ENCODE data around the gene UROC1.
"Not testable (repeated sequence)": the region's sequence is repeated elsewhere in the genome, so short reads cannot be mapped to it uniquely, and the experiment has no call there.

Gene UROC1

DNA sequence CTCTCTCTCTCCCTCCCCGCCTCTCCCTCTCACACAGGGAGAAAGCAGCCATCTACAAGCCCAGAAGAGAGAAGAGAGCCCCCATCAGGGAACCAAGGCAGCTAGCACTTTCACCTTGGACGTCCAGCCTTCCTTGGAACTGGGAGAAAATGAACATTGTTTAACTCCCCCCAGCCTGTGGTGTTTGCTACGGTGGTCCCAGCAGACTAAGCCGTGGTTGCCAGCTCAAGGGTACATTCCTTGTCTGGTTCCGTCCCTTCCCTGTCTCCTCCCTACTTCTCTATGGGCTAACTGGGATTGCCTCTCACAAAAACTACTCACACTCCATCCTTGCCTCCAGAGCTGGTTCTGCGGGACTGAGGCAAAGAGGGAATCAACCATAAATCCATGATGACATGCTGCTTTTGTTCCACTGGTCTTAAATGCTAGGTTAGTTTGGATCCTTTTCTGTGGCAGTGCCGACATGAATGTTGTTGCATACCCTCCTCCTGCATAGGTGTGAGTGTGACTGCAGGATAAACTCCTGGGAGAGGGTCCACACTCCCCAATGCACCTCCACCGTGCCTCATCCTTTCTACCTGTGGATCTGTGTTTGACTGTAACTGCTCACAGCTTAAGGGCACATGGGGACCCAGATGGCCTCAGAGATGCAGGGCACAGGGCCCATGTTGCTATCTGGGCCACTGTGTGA lies 29.1 kb upstream of the UROC1 start:
- DNase-seq: no peak

DNA sequence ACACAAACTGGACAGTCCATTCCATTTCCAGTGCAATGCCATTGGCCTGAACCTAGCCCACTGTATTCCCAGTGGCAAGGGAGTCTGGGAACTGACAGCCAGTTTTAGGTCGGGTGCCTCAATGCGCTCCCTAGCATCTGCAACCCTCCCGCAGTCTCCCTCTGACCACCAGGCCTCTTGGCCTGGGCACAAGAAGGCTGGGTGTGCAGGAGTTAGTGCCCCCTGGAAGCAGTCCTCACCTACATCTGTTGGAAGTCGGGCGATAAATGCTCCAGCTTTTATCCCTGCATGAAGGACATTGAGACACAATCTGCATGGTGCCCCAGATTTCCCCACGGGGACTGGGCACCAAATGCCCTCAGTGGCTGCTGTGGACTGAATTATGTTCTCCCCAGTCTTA lies 28.4 kb upstream of the UROC1 start:
- no peak for DNase-seq

DNA sequence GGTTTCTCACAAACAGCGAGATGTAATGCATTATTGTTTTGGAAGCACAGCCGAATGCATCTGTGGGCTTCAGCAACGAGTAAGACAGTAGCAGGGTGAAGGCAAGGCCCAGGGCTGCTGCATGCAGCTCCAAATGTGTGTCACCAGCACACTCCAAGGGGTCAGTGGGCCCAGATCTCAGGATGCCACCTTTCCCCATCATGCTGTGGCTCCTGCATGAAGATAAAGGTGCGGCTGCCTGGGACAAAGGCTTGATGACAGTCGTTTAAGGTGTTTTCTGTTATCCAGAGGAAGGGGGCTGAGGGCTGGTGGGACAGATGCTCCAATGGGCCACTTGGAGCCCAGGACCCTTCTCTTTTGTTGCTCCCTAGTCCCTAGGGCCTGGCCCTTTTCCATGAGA lies 28.0 kb upstream of the UROC1 start:
- no peak for DNase-seq

DNA sequence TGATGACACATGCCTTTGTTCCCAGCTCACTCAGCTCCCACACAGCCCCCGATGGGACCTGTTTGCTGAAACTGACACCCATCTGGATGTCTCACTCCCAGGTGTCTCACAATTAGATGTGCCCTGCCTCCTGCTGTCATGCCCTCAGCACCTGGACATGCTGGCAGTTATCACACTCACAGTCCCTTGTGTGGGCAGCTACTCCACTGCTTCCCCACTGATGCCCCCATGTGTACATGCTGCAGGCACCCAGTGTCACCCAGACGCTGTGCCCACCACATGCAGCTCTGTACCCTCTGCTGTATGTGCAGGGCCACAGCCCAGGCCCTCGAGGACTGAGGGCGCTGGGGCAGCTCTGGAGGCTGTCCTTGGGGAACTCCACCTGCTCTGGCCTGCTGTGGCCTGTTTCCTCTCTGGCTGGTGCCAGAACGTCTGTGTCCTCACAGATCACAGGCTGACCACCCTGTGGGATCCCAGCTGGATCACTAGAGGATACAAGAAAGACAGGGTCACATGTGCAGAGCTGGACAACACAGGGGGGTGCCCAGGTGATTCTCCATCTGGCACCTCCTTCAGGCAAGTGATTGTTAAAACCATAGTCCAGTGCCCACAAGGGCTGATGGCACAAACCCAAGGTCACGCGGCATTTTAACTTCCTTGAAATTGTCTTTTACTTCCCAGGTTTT lies 27.2 kb upstream of the UROC1 start:
- no peak for DNase-seq

DNA sequence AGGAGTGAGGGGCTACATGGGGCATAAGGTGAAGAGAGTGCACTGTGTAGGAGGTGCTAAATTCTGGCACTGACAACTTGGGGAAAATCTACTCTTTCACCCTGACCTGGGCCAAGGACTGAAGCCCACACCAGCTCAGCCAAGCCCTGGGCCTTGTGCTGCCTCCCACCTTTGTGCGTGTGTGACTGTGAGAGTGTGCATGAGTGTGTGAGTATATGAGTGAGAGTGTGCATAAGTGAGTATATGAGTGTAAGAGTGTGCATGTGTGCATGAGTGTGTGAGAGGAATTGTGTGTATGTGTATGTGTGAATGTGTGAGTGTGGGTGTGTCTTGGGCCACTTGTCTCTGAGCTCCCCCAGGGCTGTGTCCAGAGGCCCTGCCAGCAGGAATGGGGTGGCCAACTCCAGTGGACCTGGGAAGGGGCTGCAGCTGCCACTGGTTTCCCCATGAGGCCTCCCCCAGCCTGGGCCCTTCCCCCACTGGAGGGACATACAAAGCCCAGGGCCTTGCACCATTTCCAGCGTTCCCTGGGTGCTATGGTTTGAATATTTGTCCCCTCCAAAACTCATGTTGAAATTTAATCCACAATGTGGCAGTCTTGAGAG lies 26.0 kb upstream of the UROC1 start:
- no peak for DNase-seq

DNA sequence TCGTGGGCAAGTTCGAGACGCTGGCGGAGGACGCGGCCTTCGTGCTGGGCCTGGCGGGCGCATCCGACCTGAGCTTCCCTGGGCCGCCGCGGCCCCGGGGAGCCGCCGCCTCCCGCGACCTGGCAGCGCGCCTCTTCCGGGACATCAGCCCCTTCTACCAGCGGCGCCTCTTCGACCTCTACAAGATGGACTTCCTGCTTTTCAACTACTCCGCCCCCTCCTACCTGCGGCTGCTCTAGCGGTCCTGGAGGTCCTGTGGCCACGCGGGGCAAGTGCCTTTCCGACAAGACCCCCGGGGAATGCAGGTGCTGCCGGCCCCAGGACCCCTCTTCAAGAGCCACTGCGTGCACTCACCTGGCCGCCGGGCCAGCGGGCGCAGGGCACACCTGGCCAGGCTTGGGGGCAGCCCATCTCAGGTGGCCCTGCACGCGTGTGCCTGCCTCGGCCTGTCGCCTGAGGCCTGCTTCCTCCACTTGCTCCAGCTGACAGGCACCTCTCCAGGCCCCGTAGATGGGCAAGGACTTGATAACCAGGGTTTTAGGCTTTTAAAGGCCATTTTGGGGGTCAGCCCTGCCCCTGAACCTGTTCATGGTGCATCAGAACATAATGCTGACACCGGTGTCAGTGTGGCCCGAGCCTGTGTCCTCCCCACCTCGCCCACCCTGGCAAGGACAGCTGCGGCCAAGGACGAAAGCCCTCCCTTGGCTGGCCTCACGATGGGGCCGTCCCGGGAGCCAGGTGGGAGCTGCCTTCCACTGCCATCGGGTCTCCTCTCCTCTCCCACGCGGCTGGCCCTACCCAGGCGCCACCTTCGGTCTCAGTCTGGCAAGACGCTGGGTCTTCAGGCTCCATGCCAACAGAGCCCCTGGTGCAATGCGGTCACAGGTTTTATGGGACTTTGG lies 25.0 kb upstream of the UROC1 start:
- no peak for DNase-seq

DNA sequence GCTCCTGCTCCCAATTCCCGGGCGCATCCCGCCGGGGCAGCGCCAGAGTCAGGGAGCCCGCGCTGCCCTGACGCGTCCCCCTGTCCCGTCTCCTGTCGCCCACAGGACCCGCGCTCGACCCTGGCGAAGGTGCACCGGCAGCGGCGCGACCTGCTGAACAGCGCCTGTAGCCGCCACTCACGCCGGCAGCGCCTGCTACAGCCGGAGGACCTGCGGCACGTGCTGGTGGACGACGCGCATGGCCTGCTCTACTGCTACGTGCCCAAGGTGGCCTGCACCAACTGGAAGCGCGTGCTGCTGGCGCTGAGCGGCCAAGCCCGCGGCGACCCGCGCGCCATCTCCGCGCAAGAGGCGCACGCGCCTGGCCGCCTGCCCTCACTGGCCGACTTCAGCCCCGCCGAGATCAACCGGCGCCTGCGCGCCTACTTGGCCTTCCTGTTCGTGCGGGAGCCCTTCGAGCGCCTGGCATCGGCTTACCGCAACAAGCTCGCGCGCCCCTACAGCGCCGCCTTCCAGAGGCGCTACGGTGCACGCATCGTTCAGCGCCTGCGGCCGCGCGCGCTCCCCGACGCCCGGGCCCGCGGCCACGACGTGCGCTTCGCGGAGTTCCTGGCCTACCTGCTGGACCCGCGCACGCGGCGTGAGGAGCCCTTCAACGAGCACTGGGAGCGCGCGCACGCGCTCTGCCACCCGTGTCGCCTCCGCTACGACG lies 24.2 kb upstream of the UROC1 start:
- DNase-seq: no peak

DNA sequence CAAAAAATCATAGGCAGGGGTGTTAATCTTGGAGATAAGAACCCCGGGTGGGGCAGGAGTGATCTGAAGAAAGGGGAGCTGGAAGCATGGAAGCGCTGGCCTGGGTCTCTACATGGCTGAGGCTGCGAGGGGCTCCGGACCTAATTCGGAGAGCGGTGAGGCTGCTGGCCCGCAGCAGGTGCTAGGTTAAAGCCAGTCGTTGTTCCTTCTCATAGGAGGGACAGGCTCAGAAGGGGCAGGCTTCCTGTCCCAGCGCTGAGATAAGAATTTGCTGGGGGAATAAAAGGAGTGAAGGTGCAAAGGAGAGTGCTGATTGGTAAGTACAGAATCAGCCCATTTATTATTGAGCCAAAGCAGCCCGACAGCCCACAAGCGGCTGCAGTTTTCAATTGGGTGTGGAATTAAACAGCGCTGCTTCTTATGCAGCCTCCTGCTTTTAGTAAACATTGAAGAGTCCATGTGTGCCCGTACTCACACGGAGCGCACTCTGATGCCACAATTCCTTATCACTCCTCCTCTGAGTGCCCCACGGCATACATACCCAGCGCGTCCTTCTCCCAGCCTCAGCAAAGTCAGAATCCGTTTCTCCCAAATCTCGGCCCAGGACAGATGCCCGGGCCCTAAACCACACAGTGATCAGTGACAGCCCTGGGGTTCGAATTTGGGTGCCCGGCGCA lies 23.5 kb upstream of the UROC1 start:
- DNase-seq: peak; percentile 34

DNA sequence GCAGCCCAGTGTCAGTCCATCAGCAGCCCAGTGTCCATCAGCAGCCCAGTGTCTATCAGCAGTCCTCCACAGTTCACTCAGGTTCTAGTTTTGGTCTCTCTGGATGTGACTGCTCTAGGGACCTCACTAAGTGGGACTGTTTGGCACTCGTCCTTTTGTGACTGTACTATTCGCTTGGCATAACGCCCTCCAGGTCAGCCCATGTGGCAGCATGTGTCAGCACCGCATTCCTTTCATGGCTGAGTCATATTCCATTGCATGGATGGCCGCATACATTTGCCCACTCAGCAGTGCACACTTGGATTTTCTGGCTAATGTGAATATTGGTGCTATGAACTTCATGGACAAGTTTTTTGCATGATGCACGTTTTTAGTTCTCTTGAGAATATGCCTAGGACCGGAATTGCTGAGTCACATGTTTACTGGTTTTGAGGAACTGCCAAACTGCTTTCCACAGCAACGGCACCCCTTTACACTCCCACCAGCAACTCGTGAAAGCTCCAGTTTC lies 22.8 kb upstream of the UROC1 start:
- DNase-seq: peak; percentile 82

DNA sequence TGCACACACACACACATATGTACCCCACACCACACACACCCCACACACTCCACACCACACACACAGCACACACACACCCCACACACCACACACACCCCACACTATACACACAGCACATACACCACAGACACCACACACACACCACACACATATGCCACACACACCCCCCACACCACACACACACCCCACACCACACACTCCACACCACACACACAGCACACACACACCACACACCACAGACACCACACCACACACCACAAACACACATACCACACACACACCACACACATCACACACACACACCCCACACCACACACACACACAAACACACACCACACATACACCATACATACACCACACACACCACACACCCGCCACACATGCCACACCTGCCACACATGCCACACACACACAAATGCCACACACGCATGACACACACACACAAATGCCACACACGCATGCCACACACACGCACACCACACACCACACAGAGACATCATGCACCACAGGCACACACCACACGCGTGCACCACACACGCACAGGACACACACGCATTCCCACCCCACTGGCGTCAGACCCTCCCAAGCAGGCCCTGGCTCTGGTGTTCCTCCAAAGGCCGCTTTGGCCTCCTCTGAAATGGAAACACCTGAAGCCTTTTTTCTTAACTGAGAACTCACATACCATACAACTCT lies 22.1 kb upstream of the UROC1 start:
- DNase-seq: no peak

DNA sequence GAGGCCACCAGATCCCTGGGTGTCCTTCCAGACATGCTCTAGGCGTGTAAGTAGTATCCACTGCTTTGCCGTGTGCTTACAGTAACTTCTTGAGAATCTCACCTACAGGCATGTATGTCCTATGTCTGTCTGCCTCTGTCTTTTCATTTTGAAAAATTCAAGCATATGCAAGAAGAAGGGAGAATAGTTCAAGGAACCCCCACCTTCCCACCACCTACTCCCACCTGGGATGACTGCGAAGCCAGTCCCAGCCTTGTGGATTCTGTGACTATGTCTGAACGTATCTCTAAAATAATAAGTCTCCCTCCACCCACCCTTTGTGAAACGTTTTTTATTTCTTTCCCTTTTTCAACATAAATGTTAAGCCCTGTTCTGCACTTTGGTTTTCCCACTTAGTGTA lies 21.4 kb upstream of the UROC1 start:
- DNase-seq: no peak

DNA sequence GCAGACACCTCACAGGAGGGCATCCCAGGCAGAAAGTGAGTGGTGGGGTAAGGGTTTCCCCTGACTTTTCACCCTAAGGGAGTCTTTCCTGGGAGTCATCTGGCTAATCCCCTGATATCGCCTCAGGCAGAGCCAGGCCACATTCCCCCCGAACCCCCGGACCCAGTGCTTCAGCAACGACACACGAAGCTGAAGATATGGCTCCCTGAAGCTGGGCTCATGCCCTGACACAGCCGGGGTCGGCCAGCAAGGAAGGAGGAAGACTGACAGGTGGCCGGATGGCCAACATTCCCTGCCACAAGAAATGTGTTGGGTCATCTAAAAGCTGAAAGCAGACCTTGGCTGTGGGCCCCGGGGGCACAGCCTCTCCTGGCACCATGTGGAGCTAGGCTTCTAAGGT lies 20.7 kb upstream of the UROC1 start:
- no peak for DNase-seq

DNA sequence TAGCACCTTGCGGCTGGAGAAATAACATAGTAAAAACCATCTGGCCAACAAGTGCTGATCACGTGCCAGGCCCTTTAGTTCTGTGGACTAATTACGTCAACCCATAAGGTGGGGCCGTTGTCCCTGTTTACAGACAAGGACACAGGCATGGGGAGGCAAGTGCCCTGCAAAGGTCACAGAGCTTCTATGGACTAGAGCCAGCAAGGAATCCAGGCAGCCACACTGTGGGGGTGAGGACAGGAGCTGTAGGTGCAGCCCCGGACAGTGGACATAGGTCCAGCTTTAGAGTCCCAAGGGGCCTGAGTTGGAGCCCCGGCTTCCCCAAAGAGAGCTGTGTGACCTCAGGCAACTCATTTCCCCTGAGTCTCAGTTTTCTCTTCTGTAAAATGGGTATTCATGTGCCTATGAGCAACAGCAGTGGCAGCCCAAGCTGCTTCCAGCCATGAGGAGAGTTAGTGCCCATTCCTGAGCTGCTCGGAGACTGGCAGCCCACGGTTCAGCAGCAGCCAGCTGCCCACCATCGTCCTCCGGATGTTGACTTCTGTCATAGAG lies 20.2 kb upstream of the UROC1 start:
- DNase-seq: no peak

DNA sequence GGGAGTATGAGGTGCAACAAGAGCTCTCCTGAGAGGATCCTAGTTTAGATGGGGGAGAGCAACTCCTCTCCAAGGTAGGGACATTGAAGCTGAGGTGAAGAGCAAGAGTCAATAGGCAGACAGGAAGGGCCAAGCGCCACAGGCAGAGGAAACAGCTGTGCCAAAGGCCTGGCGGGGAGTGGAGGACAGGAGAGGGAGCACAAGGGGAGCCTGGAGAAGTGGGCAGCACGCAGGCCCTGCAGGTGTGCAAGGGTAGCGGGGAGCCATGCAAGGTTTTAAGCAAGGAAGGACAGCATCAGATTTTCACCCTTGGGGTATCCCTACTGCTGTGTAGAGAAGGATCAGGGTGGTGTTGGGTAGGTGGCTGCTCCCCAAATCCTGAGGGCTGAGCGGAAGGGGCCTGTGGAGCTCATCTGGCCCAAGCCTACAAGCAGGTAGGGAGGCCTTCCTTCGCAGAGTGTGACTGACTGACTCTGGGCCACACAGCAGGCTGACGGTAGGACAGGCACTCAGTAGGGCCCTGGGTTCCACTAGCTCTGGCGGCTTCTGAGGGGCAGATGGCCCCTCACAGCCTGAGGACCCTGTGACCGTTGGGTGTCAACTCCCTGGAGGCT lies 19.6 kb upstream of the UROC1 start:
- DNase-seq: no peak

DNA sequence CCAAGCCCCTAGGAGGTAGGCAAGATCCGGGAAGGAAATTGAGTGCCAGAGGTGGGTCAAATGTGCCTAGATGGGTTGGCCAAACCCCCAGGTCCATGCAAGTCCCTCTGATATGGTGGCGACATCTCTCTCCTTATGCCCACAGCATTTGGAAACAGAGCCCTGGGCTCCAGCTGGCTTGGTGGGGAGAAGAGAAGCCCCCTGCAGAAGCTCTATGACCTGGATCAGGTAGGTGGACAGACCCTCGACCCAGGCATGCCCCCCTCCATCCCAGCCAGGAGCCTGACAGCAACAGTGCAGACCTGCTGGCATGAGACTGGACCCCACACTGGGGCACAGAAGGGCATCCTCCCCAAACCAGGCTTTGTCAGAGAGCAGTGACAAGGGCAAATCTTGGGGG lies 18.6 kb upstream of the UROC1 start:
- DNase-seq: no peak

DNA sequence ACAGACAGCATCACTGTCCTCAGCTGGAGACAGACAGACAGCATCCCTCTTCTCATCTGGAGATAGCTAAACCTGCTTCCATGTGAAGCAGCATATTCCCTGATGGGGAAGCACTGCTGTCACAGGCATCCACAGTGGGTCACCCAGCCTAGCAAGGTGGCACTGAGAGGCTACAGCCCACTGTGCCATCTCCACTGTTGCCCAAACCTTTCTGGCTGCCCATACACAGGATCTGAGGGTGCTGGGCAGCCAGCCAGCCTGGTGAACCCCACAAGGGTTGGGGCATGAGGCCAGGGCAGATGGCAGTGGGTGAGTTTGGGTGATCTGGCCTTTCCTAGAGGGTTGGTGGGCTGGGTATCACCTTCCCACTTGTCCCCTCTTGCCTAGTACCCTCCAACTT lies 18.1 kb upstream of the UROC1 start:
- no peak for DNase-seq

DNA sequence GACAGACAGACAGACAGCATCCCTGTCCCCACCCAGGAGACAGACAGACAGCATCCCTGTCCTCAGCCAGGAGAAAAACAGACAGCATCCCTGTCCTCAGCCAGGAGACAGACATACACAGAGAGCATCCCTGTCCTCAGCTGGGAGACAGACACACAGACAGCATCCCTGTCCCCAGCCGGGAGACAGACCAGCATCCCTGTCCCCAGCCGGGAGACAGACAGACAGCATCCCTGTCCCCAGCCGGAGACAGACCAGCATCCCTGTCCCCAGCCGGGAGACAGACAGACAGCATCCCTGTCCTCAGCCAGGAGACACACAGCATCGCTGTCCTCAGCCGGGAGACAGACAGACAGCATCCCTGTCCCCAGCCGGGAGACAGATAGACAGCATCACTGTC lies 17.1 kb upstream of the UROC1 start:
- DNase-seq: not testable (repeated sequence)

DNA sequence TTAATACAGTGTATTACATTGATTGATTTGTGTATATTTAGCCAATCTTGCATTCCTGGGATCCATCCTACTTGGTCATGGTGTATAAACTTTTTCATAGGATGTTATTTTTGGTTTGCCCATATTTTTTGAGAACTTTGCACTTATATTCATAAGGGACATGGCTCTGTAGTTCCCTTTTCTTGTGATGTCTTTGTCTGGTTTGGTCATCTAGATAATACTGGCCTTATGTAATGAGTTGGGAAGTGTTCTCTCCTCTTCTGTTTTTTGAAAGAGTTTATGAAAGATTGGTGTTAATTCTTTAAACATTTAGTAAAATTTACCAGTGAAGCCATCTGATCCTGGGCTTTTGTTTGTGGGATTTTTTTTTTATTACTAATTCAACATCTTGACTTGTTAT lies 15.9 kb upstream of the UROC1 start:
- no peak for DNase-seq

DNA sequence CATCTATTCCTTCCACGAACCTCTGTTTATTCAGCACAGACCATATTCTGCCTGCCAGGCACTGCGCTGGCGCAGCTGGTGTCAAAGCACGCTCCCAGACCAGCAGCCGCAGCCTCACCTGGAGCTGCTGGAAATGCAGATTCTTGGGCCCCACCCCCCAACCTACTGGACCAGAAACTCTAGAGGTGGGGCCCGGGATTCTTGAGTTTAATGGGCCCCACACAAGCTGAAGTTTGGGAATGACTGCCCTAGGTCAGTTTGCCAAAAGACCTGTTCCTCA lies 13.4 kb upstream of the UROC1 start:
- no peak for DNase-seq

DNA sequence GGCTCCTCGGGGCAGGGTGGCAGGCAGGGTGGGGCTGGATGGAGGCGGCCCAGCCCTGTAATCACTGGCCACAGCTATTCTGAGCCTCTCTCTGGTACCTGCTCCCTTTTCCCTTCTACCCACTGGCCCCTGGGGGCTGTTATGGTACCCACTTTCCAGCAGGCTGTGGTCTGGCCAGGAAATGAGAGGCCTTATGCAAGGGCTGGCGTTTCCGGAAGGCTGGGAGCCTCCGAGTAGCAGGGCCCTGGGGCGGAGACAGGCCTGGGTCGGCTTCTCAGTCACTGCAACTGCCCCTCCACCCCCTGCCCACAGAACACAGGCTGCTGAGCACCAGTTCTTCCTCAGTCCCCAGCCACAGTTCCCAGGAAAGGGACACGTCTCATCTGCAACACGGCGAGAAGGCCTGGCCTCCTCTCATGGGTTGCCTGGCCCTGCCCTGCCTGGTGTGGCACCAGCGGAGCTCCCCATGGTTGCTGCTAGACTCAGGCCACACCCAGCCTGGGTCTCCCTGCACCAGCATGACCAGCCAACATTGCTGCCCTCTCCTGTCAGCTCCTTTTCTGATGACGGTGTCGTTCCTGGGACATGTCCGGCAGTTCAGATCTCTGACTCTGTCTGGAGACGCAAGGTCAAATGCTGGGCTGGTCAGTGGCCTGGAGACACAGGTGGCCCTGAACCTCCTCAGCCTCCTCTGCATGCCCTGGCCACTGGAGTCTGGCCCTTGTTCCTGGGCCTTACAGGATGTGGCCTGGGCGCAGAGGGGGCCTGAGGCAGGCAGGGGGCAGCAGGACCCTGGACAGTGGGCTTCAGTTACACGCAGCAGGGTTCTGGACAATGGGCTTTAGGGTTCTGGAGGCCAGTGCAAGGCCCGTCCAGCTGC lies 12.8 kb upstream of the UROC1 start:
- peak; percentile 97 for DNase-seq
